GM18870 (cell line): ENCODE results near the gene TCAF1.
A peak's percentile ranks its signal among the peaks of the same experiment; 100 is the strongest.

Experiments
- ATAC-seq: cut with Tn5 transposase; IDR thresholded peaks from one replicate; pipeline ENCODE4 v1.9.1; 2021; ENCODE audit warnings: moderate library complexity; ENCODE audit not compliant: unreplicated experiment

Gene TCAF1

GRCh38 chr7:143901668-143902331, at the start of gene TCAF1:
Gene TCAF1 (minus strand): TSS chr7:143902176. CDS start chr7:143876608, 25,568 bp downstream.
- ATAC-seq: peak; percentile 75

DNA sequence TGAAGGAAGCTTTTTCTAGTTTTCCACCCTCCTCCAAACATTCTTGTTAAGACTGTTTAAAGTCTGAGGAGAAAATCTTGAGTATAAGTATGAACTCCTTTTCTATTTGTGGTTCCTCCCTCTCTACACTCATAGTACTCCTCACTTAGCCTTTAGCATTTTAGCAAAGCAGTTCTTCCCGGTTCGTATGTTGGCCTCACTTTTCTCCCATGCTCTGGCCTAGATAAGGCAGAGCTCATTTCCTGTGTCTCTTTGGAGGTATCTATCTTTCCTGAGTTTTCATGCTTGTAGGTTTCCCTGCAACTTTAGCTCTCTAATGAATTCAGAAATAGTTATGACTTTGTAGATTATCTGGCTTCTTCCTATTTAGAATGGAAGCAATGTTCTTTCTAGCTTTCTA, 46.8 kb upstream of the TCAF1 start:
- no peak for ATAC-seq

- ATAC-seq: no peak
Observed at GRCh38 chr7:143947111-143947510, 45.1 kb upstream of the TCAF1 start.

- ATAC-seq: no peak
Observed at GRCh38 chr7:143945423-143945822, 43.4 kb upstream of the TCAF1 start.

DNA sequence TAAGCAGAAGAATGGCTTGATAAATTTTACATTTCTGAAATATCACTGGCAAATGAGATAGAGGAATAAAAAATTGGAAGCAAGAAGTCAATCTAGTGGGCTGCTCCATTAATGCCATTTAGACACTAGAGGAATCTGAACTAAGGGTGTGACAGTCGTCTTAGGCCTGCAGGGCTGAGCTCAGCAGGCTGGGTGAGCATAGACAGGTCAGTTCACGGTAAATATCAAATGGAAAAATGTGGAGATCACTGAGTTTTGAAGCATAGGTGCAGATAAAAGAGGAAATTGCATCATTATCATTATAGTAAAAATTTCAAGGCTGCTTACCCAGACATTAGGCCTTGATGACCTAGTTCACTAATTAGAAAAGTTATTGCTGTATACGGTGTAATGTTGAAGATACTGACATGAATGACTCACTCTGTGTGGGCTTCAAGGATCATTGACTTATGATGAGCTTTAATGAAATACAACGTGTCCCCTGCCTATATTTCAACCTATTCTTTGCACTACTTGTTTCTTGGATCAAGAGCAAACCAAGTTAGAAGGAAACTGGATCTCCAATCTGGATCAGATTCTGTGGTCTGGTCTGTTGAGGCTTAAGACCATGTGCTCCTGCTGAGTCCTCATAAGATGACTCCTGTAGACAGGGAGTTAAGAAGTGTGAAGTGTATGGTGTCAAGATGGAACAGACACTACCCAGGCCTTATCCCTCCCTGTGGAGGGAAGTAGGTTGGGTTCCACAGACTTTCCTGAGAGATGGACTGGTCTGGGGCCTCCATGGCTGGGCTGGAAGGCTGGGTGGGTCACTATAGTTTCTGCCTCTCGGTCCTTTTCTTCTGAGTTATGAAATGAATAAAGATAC, 36.6 kb upstream of the TCAF1 start:
- ATAC-seq: no peak

DNA sequence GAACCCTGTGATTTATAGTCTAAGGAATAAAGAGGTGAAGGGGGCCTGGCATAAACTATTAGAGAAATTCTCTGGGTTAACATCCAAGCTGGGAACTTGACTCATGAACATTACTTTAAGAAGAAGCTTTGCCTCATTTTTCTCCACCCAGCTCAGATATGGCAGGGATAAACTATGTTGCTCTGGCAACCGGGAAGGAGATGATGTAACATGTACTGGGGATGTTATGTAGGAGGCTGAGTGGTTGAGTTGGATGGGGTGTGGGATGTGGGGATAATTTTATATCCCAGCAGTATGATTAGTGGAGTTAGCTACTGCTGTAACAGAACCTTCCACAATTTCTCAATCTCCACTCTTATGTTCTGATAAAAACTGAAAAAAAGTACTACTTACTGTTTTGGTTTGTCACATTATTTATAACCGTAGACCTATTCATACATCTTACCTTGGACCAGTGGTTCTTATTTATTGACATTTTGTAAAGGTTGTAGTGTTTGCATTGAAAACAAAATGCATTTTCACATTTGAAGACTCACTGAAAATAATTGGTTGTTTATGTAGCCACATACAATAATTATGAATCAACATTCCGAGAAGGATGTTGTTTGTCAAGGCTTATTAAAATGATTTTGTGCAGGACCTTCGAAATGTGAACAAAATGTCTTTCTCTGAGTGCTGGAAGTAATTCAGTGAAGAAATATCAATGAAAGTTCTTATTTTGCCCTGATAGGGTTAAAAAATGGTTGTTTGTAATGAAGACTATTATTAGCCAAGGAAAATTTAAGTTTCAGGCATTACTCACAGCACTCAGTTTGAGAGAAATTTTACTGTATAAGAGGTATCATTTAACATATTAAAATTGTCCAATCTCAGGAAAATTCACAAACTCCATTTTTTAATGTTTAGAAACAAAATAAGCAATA, 34.4 kb upstream of the TCAF1 start:
- ATAC-seq: no peak

DNA sequence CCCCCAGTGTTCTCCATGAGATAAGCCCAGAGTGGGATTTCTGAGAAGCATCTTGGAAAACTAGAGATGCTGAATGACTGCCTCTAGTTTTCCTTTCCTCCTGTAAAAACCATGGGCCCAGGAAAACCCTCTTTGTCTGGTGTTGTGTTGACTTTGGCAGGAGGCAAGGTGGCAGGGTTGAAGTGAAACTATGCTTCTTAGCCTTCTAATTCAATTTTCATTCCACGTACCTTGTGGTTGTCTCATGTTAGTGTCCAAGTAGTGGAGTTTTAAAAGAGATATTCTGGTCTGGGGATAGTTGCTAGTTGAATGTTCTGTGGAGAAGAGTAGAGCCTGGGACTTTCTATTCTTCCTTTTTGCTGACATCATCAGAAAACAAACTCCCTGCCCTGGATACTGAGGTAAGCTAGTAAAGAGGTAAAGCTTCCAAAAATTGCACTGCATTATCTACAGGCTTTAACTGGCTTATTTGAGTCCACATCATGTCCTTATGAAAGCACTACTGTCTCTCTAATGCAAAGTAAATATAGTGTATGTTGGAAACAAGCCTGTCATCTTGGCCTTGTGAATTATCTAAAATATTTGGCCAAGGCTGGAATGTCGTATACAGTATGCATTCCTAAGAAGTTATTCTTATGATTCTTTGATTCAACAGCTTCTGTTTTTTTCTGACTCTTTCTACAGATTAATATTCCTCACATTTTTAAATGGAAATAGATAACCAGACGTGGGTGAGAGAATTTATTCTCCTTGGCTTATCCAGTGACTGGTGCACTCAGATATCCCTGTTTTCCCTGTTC, 32.8 kb upstream of the TCAF1 start, which contains the start of gene OR2F2:
Gene OR2F2 (plus strand): TSS at position 708 of the 800 bp plus-strand sequence. CDS start 0 bp downstream, at position 708.
- ATAC-seq: no peak

GRCh38 chr7:143931739-143932138, 29.8 kb upstream of the TCAF1 start:
- no peak for ATAC-seq

DNA sequence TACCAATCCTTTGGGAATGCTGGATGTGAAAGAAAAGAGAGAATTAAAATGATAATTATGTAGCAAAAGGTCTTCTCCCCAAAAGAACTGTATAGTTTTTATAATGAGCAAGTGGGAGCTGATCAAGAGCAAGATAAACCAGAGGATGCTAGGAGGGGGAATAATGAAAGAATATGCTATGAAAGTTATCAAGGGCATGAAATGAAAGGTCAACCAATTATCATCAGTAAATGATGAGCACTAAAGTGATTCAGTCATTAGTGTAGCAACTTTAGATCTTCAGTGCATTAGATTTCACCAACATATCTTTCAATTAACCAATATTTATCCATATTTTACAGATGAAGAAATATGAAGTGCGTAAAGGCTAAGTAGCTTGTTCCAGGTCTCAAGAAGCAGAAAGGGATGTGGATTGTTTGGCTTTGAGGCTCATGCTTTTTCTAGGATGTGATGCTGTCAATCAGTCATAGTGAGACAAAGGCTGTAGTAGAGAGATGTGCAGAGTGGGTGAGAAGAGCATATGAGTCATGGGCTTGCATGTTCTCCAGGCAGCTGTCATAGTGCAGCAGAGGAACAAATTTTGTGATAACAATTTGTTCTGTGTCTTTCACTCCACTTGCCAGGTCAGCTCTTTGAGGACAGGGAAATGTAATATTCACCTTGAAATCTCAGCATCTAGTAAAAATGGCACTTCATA, 27.4 kb upstream of the TCAF1 start:
- no peak for ATAC-seq

GRCh38 chr7:143924851-143925250, 22.9 kb upstream of the TCAF1 start:
- ATAC-seq: no peak

DNA sequence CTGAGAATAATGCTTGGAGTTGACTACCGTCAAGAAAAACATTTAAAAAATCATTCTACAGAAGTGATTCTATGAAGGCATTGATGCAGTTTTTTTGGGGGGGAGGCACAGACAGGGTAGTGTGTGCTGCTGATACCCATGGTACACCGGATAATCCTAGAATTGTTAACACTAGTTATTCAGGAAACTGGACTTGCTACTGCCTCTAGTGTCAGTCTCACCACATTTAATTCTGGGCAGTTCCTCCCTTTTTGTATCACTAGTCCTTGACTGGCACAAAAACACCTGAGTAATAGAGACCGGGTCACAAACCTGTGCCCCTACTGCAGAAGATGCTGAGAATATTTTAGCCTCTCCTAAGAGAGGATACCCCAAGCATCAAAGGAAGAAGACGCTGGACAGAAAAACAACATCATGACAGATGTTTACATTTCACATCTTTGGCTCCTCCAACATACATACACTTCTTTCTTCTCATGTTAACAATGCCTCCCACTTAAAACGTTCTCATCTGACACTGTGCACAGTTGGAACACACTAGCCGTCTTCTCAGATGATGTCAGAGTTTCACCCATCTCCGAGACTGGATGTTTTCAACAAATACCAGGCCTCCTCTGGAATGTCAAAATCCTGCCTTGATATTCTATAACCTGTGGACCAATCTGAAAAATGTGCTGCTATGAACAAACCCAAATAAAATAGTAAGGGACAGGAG, 13.1 kb upstream of the TCAF1 start:
- ATAC-seq: no peak

DNA sequence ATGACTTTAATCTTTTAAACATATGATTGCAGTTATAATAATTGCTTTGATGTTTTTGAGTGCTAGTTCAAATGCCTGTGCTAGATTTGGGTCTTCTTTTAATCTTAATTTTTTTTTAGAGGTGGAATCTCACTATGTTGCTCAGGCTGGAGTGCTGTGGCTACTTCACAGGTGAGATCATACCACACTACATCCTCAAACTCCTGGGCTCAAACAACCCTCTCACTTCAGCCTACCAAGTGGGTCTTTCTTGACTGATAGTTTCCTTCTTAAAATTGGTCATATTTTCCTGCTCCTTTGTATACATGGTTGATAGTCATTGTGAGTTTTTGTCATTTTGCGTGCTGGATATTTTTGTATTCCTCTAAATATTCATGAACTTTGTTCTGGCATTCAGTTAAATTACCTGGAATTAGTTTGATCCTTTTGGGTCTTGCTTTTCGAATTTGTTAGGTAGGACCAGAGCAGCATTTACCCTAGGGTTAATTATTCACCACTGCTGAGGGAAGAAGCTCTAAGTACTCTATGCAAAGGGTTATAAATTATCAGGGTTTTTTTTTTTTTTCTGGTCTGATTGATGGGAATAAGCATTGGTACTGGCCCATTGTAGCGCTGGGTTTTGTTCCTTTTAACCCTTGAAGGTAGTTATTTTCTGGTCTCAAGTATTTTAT, 12.1 kb upstream of the TCAF1 start:
- ATAC-seq: no peak

- ATAC-seq: no peak
Observed at GRCh38 chr7:143910473-143911248, 8.7 kb upstream of the TCAF1 start.

DNA sequence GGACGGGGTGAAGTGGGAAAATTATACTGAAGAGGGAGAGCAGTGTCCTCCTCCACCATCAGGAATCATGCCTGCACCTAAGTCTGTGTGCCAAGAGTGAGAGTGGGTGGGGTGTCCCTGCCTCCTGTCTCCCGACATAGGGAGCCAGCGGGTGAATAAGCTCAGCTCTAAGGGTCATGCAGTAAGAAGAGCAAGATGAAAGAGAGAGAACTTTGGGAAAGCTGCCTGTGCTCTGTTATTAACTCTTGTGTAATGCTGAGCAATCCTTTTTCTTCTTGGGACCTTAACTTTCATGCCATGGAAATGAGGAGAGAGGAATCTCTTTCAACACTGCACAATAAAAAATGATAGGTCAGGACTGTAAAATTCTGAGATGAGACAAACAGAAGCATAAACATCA, 7.9 kb upstream of the TCAF1 start:
- no peak for ATAC-seq

DNA sequence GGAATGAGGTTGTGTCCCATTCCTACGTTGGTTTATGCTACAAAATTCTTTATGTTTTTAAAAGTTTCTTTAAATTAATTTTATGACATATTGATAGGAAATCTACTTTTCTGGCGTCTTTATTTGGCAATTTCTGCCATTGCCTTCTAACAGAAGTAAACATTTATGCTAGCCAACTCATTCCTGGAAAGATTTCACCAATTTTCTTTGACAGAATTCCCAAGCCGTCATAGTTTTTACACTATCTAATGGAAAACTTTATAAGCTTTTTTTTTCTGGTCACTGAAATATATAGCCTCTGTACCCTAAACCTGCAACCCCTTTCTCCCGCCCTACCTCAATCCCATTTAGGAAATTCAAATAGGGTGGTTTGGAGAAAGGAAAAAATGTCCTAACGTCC, 6.1 kb upstream of the TCAF1 start:
- ATAC-seq: no peak

- no peak for ATAC-seq
Observed at GRCh38 chr7:143906895-143907294, 4.9 kb upstream of the TCAF1 start.

DNA sequence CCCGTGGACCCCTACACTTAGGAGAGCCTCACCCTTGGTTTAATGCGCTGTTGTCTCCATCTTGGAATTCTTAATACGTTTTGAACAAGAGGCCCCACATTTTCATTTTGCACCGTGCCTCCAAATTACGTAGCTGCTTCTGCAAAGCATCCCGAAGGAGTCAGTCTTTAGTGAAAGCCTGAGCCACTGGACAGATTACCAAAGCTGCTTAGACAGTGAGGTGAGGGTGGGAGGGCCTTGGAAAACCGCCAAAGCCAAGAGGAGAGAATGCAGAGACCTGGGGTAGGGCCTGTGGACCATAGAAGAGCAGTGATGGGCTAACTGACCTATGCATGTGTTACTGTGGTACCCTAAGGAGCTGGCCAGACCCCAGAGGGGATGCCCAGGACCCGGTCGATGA, 4.2 kb upstream of the TCAF1 start:
- ATAC-seq: no peak

DNA sequence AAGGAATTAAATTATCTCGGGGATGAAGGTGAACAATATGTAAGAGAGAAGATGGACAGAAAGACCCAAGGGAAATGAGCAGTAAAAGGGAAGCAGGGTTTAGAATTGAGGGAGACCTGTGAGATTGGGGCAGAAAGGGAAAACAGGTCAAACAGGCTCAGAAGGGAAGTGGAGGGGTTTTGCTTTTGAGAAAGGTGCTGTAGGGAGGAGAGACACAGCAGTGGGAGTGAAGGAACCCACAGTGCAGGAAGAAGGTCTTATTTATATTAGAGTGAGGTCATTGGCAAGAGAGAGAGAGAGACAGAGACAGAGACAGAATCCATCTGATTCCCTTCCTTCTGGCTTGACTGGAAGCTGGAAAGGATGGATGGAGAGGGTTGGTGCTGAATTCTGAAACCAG, 3.5 kb upstream of the TCAF1 start:
- no peak for ATAC-seq
